Hepatic stellate cell (primary cell): ENCODE data around the gene OR10A7.
"Not testable (repeated sequence)": the region's sequence is repeated elsewhere in the genome, so short reads cannot be mapped to it uniquely, and the experiment has no call there.

Experiments used
- DNase-seq: peaks from one replicate; pipeline ENCODE4 v3.0.0; 2011; ENCODE audit warnings: low spot score

Gene OR10A7

GRCh38 chr12:55220725-55221124, at the start of gene OR10A7:
TSS of gene OR10A7 (plus strand) at chr12:55221025. CDS start at chr12:55221025, 0 bp downstream.
- DNase-seq = no peak

GRCh38 chr12:55171445-55171844, 49.4 kb upstream of the OR10A7 start:
- no peak for DNase-seq

DNA sequence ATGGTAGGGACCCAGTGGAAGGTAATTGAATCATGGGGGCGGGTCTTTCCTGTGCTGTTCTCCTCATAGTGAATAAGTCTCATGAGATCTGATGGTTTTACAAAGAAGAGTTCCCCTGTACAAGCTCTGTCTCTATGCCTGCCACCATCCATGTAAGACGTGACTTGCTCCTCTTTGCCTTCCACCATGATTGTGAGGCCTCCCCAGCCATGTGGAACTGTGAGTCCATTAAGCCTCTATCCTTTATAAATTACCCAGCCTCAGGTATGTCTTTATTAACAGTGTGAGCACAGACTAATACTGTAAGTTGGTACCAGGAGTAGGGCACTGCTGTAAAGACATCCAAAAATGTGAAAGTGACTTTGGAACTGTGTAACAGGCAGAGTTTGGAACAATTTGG, 49.0 kb upstream of the OR10A7 start:
- not testable (repeated sequence) for DNase-seq

DNA sequence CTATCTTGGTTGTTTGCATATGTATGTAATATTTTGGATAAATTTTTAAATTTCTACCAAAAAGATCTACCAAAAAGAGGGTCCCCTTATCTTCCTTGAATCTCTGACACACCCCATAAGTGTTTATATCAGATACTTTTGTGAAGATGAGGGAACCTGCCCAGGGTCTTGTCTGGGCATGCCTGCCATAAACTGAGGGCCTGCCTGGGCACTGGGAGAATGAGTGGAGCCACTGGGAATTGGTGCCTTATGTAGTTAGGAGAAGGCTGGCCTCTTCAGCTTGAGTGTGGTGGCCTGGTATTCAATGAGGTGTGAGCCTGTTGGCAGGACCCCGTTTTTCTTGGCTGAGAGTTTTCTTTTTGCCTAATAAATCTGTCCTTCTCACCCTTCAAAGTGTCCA, 48.1 kb upstream of the OR10A7 start:
- DNase-seq = no peak

DNA sequence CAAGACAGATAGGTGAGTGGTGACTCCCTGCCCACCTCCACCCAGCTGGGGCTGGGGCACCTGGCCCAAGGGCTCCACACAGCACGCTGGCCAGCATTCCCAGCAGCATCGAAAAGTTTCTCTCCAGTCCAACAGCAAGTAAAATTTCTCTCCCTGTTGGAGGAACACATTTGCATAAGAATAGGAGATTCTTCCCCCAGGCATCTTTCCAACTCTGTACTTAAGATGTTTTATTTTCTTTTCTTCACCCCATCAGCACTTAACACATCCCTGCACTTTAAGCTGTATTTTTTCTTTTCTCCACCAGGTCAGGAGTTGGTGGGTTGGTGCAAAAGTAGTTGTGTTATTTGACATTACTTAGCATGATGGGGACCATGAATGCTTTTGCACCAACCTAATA, 47.4 kb upstream of the OR10A7 start:
- no peak for DNase-seq

DNA sequence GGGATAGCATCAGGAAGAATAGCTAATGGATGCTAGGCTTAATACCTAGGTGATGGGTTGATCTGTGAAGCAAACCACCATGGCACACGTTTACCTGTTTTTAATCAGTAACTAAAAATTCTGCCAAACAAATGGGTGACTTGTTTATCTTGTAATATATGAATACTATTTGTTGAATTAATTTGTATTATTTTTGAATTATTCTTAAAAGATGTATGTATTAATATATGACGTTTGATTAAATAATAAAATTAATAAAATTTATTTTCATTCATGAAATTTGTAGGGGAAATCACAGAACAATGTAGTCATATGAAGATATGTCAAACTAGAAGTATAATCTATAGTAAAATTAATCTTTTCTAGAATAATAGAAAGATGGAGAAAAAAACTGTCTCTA, 32.3 kb upstream of the OR10A7 start:
- DNase-seq = no peak

DNA sequence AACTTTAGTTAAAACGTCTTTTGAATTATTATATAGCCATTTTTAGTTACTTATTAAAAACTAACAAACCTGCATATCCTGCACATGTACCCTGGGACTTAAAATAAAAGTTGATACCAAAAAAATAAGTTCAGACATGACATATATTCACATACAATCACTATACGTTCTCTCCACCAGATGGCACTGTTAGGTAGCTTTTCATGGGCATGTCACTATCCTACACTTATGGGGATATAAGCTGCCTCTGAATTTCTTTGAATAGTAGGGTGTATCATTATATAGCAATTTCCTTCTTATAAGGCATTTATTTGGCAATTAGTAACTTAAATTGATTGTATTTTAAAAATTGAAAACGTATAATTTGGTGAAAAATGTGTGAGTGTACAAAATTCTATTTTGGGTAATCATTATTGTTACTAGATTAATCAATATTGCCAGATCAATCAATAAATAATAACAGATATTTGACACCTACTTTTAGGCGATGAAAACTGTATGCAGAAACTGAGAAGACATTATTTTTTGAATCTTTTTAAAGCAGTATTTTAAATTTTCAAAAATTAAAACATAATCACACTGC, 31.8 kb upstream of the OR10A7 start:
- DNase-seq = peak; percentile 8

DNA sequence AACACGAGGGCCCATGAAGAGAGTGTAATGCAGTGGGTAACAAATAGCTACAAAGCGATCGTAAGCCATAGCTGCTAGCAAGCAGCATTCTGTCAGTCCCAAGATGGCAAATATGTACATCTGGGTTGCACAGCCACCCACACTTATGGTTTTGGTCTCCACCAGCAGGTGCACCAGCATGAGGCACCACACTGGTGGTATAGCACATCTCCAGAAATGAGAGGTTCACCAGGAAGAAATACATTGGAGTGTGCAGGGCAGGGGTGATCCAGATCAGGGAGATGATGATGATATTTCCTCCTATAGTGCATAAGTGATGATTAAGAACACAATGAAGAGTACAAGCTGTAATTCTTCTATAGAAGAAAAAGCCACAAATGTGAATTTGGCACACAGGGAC, 26.4 kb upstream of the OR10A7 start:
- no peak for DNase-seq

DNA sequence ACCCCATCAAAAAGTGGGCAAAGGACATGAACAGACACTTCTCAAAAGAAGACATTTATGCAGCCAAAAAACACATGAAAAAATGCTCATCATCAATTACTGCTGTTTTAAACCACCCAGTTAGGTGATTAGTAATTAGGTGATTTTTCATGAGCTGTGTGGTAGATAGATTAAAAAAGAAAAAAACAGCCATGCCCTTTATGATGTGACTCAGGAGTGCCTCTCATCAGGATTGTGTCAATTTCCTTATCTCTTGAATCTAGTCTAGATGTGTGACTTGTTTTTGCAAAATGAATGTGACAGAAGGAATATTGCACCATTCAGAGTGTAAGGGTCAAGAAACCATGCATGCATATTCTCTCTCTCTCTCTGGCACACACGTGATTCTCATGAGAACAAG, 5.7 kb downstream of the OR10A7 start:
- DNase-seq = no peak

DNA sequence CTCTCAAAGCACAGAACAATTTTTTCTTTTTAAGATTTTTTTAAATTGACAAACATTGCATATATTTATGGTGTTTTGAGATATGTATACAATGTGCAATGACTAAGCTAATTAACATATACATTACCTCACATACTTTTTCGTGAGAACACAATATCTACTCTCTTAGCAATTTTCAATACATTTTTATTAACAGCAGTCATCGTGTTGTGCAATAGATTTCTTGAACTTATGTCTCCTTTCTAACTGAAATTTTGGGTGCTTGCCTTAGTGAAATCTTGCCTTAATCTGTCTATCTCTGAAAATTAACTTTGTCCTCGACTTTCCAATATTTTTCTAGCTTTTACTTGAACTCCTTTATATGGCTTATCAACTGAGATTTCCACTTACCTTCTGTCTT, 6.8 kb downstream of the OR10A7 start:
- no peak for DNase-seq

DNA sequence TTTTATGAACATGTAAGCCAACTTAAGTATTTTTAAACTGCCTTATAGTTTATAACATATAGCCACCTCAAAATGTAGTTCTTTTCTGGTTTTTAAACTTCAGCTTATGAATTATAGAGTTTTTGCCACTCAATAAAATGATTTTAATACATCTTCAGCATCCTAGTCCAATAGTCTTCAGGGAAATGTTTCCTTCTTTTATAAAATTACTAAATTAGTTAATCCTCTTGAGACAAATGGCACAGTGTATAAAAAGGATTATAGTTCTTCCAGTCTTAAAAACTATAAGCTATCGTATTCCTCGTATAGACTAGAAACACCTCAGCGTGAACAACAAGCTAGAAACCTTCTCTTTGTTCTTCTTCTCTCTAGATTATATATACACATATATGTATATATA, 23.5 kb downstream of the OR10A7 start, which contains the start of gene OR6C74:
Gene OR6C74 (plus strand): TSS at position 301 of the 400 bp plus-strand sequence. CDS start 2,679 bp downstream, outside the sequence.
- DNase-seq = no peak

GRCh38 chr12:55246159-55246558, 25.3 kb downstream of the OR10A7 start:
- DNase-seq = no peak

- no peak for DNase-seq
These were observed 30.1 kb downstream of the OR10A7 start for GRCh38 chr12:55250944-55251343.

GRCh38 chr12:55253281-55253680, 32.5 kb downstream of the OR10A7 start:
- DNase-seq = no peak

GRCh38 chr12:55256831-55257230, 36.0 kb downstream of the OR10A7 start:
- no peak for DNase-seq

- no peak for DNase-seq
These were observed 37.5 kb downstream of the OR10A7 start for GRCh38 chr12:55258303-55258702.
